Renal cortical epithelial cell (primary cell): ENCODE data around the gene TWIST2. TPM values are rescaled to one million over a fixed set of nuclear protein-coding genes. Genes with fewer than 3 reads are reported as not detected.
A peak's percentile ranks its signal among the peaks of the same experiment; 100 is the strongest.

ENCODE experiments used
- DNase-seq: peaks from one replicate; pipeline ENCODE4 v3.0.0-alpha.2; 2011; ENCODE audit warnings: low read depth
- total RNA-seq: library from RNA; depleted of rRNA; stranded (reverse); fragments of >200 nt; gene quantifications from 2 replicates; pipeline ENCODE4 v1.2.3, GENCODE V29; 2014

TWIST2 gene
- total RNA-seq, 1 donor from 2014 or later: 0.20 TPM

GRCh38 chr2:238919307-238919706 lies 71.4 kb downstream of the TWIST2 start:
- no peak for DNase-seq

- DNase-seq: no peak
These were observed 72.2 kb downstream of the TWIST2 start for GRCh38 chr2:238920053-238920452.

DNA sequence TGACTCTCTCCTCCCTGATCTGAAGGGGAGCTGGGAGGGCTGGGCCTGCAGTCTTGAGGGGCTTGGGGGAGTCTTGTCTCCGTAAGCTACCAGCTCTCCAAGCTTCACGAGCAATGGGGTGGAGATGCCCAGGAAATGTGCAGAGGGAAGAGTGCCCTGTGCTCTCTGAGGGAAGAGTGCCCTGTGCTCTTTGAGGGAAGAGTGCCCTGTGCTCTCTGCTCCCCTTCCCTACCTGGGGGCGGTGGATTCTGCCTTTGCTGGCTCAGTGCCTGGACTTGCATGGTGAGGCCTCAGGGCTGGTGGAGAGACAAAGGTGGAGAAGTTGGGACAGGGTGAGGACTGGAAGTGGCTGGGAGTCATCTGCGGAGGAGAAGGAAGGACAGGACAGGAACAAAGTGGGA lies 72.7 kb downstream of the TWIST2 start:
- no peak for DNase-seq

- no peak for DNase-seq
These were observed 73.4 kb downstream of the TWIST2 start for GRCh38 chr2:238921259-238921658.

DNA sequence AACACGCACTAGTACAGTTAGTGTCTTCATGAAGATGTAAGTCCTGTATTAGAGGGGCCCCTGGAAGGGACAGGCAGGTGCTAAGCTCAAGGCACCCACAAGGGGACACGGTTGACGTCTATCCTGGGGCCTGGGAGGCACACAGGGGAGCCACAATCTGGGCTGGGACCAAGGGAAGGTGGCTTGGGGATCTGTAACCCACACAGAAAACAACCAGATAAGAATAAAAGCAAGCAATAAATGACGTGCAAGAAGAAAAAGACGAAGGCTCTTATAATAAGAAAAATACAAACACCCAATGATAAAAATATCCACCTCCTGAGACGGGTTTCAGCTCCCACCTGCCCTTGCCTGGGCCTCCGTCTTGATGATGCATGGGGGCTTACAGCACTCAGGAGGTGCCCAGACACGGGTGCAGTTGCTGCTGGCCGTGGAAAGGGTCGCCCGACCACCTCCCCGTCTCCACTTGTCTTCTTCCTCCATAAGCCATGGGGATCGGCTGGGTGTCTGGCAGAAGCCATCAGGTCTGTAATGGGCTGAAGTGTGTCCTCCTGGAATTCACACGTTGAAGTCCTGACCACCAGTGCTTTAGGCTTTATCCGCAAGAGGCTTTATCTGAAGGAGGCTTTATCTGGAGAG lies 73.9 kb downstream of the TWIST2 start:
- DNase-seq: no peak

DNA sequence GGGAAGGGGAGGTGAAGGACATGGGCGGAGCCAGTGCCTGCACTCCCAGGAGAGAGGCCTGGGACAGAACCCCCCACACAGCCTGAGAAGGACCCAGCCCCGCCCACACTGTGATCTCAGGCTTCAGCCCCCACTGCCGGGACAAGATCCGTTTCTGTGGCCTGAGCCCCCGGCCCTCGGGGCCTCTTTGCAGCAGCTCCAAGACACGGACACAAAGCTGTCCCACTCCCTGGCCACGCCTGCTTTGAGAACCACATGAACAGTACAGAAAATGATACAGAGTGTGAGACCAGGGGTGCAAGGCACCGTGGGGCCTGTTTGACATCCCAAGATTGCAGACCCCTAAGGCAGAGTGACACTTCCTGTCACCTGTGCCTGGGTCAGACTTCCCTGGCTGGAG lies 74.5 kb downstream of the TWIST2 start:
- DNase-seq: no peak

DNA sequence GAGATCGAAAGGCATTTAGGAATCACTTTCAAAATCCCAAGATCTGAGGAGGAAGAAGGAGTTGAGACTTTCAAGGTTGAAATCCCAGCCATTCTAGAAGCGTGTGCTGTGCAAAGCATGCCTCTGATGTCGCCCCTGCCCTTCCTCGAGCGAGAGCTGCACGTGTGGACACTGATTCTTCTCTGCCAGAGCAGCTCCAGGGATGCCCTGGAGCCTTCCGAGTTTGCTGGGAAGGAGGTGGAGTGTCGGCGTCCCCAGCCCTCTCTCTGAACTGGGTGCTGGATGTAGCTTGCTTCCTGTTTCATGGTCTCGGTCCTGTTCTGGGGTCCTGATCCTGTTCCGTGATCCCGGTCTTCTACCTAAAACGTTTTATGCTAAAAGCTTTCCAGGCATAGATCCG lies 76.1 kb downstream of the TWIST2 start:
- DNase-seq: no peak

GRCh38 chr2:238924796-238925195 lies 76.9 kb downstream of the TWIST2 start:
- no peak for DNase-seq

GRCh38 chr2:238925281-238925680 lies 77.4 kb downstream of the TWIST2 start:
- no peak for DNase-seq

DNA sequence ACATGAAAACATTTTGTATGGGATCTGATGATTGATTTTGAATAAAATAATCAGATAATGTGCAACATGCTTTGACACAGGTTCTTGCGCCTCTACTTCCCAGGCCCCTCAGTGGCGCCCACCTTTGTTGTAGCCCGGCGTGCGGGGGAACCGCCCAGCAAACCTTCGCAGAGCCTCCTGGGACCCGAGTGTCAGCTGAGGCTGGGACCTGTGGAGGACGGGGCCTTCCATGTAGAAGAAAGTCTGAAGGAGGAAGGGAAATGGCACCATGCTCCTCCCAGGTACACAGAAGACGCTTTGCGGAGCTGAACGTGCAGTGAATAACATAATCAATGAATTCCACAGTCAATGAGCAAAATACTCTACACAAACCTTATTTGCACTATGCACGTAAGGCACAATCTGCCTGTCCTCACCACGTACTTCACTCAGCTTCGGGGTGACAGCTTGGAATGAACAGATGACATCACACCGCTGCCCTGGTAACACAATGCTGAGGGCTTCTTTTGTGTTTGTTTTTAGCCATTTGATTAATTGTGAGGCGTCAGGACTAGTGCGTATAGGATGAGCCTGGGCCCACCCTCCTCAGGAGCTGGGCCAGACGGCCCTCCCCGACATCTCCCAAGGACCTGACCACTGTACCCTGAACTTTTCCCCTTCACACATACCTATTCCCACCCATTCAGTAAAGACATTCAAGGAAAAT lies 78.1 kb downstream of the TWIST2 start:
- no peak for DNase-seq

GRCh38 chr2:238926761-238927611 lies 79.1 kb downstream of the TWIST2 start:
- DNase-seq: no peak

GRCh38 chr2:238927746-238928519 lies 80.0 kb downstream of the TWIST2 start:
- no peak for DNase-seq

DNA sequence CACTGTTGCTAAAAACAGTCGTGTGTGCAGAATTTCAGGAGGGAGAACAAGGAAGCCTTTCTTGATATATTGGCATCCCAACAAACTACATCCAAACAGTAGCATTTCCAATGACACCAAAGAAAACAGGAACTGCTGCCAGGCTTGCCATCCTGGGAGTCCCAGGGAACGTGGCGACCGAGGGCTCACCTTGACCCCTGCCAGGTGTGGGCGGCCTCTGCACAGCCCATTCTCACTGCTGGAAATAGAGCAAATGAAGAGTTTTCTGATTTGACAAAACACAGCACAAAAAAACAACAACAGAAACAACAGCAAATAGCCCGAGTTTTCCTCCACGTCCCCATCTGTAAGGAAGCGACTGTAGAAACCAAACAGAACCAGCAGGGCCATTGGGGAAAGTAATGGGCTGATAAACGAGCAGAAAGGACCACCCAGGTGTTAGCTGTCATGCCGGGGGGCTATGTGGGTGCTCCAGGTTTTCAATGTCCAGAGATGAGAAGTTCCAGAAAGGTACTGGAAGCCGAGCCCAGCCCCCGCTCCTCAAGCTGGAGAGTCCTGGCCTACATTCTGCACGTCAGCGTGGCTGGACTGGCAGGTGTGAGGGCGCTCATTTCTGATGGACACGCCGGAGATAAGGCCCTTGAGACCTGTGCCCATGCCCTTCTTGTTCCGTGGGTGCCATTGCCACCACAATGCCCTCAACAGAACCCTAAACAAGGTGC lies 80.8 kb downstream of the TWIST2 start:
- DNase-seq: no peak

DNA sequence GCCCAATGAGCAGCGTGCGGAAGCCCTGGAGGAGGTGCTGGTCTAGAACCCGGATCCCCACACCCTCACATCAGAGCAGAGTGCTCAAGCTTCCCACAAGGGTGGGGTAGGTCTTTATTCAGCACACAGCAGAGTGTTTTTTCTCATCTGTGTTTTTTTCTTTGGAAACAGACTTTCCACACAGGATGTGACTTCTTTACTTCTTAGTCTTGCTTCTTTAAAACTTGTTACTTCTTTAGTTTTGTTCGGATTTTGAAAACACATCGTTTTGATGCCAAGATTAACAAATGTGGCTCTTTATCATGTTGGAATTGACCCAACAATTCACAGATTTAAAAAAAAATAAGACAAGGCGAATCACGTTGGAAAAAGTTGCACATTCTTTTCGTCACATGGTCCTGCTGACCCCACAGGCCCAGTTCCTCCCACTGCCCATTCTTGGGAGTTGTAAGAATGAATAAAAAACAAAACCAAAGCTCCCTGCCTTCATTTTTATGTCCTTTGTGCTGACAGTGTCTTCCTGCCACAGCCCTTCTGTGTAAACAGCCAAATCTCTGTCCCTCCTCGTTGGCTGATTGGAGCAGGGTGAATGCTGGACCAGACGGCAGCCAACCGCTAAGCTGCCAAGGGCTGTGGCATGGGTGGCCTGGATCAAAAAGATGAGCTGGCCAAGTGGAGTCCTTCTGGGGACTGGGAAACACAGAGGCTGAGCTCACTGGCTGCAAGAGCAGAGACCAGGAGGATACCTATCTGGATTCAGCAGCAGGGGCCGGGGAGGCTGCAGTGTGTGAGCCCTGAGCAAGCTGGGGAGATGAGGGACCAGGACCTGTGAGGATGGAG lies 81.6 kb downstream of the TWIST2 start:
- DNase-seq: no peak

- no peak for DNase-seq
These were observed 82.3 kb downstream of the TWIST2 start for GRCh38 chr2:238930216-238930615.

DNA sequence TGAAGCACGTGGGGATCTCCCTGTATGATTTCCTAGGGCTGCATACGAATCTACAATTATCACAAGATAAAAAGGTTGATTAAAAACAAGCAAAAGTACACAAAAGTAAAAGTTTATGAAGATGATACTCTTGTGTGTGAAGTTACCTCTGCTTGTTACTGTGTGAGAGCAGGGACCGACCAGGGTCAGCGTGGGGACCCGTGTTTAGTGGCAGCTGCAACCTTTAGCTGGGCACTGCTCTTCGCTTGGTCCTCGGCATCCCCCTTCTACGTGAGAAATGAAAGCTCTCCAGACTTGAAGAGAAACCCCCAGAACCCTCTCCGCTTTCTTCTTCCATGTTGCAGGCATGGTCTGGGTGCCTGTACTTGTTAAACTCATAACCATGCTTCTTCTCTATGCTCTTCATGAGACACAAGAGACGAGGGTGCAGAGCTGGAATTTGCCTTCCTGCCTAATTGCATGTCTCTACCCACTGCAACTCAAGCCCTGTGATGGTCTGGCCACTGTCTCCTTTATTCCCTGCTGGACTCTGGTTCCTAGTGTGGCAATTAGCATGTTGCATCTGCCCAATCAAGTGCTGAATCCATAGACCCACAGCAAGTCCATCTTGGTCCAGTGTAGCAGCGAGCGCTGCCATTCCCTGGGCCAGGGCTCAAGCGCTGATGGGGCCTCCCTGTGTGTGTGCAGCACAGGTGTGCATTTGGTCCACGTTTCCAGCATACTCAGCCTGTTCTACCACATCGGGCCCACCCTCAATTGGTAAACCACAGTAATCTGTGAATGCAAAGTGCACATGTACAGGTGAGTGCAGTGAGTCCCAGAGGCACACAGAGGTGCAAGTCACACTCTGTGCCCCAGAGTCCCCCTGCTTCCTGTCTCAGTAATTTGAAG lies 88.5 kb downstream of the TWIST2 start:
- no peak for DNase-seq

DNA sequence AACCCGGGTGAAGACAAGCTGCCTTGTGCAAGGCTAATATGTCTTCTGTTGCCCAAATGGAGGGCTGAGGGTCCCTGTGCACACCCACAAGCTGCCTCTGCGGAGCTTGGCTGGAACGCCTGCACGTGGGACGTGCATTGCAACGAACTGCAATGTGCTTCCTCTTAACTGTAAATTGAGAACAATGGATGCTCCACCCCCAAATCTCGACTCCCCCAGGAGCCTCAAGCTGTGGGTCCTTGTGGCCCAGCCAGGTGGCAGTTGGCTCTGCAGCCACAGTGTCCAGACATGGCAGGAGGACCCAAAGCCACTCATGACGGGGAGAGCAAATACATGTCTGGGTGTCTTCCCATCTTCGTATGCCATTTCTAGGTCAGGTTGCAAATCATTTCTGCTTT lies 90.1 kb downstream of the TWIST2 start:
- DNase-seq: no peak

DNA sequence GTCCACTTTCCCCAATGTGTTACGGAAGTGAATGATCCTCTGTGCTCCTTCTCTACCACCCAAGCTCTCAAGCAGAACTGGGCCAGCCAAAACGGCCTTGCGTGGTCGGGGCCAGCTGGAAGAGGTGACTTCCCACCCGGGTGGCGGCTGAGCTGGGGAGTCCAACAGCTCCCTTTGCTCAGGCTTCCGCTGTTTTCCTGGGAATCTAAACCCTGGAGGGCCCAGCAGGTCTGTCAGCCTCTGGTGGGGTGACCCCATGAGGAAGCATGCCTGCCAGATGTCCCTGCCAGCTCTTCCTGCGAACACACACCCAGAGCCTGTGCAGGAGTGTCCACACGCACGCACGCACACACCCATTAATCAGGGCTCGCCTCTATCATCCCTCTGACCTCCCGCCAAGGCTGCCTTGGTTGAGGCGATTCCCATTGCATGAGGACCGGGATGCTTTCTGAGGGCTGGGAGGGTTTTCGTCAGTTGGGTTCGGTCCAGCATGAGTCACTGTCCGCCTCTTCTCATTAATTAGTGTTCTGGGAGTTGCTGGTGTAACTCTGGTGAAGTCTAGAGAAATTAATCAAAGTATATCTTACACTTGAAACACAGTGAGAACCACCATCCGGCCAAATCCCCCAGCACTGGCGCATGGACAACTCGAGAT lies 90.6 kb downstream of the TWIST2 start:
- peak; percentile 39 for DNase-seq

- no peak for DNase-seq
These were observed 91.2 kb downstream of the TWIST2 start for GRCh38 chr2:238939074-238939473.
